Pancreas (tissue), 10 donors: ENCODE measurements around the gene SNCAIP. TPM values are rescaled to one million over a fixed set of nuclear protein-coding genes. Genes with fewer than 3 reads are reported as not detected.

Source experiments
- ATAC-seq, 4 donors: fragments of 200-7000 bp; cut with Tn5 transposase; one replicate each; pipeline versions ENCODE4 v1.8.0 to v1.9.1; 2020; ENCODE audit warnings: mild to moderate bottlenecking in 4 of 4, moderate library complexity in 4 of 4
- DNase-seq, 6 donors: peaks; one replicate each; pipeline ENCODE4 v3.0.0-alpha.2; 2020
- FAIRE-seq: peaks from 2 replicates; lab custom pipeline; 2012; peaks lifted over from hg19 to GRCh38; lab: Jason Lieb, UNC
- H3K27ac ChIP-seq, 4 donors: fragments of 200-600 bp; sonication (generic); 1 replicate in 3 of 4; 2 replicates in 1 of 4; pipeline versions ENCODE4 v1.5.0 to v1.8.0; 2020
- H3K27me3 ChIP-seq, 4 donors: fragments of 200-600 bp; one replicate each; pipeline ENCODE4 v1.8.0; 2021
- H3K36me3 ChIP-seq, 3 donors: fragments of 200-600 bp; sonication (generic) in 1 of 3; one replicate each; pipeline versions ENCODE4 v1.5.0 to v1.8.0; 2020 to 2021
- H3K4me1 ChIP-seq, 3 donors: fragments of 200-600 bp; one replicate each; pipeline ENCODE4 v1.8.0; 2021
- H3K4me3 ChIP-seq, 4 donors: fragments of 200-600 bp; sonication (generic) in 2 of 4; one replicate each; pipeline versions ENCODE4 v1.5.0 to v1.8.0; 2020 to 2021
- H3K9me3 ChIP-seq, 4 donors: fragments of 200-600 bp; one replicate each; pipeline ENCODE4 v1.8.0; 2021
- WGBS, 2 donors: extraction: QIAGEN DNeasy Blood & Tissue Kit; methylation state at CpG; one replicate each; pipeline ENCODE4 v1.1.7; 2013; 5-methylcytosine and 5-hydroxymethylcytosine counted together
- intact Hi-C, 3 donors: fragments of 100-400 bp; cut with DNase I; formaldehyde crosslinking; loops; one replicate each; pipeline versions ENCODE4 v1.11.1 to v1.14.2; 2022
- polyA plus RNA-seq, 2 donors: library from polyadenylated mRNA; stranded (reverse); fragments of 200-250 nt; gene quantifications; one replicate each; pipeline ENCODE4 v1.2.3, GENCODE V29; 2013
- total RNA-seq, 6 donors: library from RNA; stranded (reverse); fragmentation: NEBNext Ultra II Directional in 4 of 6; extraction: Animal tissue kit (Norgen Biotek cat#: 25700) in 4 of 6; gene quantifications; one replicate each; pipeline versions ENCODE4 v1.2.1 to v1.2.4, GENCODE V29; 2021 to 2023
- TF ChIP-seq, protein P1 (sequence below), 4 donors: fragments of 200-600 bp; sonication (generic) in 3 of 4; IDR thresholded peaks; one replicate each; pipeline versions ENCODE4 v1.5.0 to v1.8.0; 2021; ENCODE audit warnings: antibody characterized with exemption in 4 of 4
- donor health status: healthy with polysubstance abuse.
- donor health status: DM: no; HTN: no; CAD: no; lungs with moderate emphysema.
- donor health status: DM: no; HTN: no; CAD: no.
- donor health status: control.
- donor health status: control.
- donor health status: Bipolar disorder and iron deficiency.
- donor health status: DM: yes; HTN: yes; CAD: no.
- donor health status: DM: no; HTN: no; CAD: no.
- donor health status: DM: no; HTN: no; CAD: no.
- donor health status: DM: yes; HTN: yes; CAD: no.

SNCAIP gene
- total and polyA plus RNA-seq, 8 donors, result 0.03 to 1.1 (median 0.28) TPM; not detected in 1

DNA sequence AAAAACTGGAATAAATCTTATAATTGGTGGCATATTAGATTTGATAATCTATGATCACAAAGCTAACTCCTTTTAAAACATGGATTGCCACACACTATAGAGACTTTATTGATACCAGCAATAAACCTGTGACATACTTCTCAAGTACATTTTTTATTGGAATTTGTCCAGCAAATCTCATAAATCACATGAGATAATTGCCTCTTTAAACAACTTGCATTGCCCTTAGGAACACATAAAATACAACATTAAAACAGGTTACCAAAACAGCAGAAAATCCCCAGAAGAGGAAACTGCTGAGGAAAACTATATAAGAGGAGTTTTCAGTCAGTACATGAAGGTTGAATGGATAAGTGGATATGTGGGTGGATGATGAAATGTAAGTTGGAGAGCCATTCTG lies 124.6 kb downstream of the SNCAIP start:
- no peak overlapping the region for H3K4me3 ChIP-seq
- H3K36me3 ChIP-seq, result no peaks in the 10 kb centered on the region
- no peaks in the 10 kb centered on the region for H3K27me3 ChIP-seq
- FAIRE-seq (no peak), DNase-seq (no peak), ATAC-seq (no peak)
- H3K4me1 ChIP-seq, result no peaks in the 10 kb centered on the region
- no peak overlapping the region for H3K27ac ChIP-seq
- intact Hi-C loops, result no loop called here
- TF ChIP-seq, protein P1, sequence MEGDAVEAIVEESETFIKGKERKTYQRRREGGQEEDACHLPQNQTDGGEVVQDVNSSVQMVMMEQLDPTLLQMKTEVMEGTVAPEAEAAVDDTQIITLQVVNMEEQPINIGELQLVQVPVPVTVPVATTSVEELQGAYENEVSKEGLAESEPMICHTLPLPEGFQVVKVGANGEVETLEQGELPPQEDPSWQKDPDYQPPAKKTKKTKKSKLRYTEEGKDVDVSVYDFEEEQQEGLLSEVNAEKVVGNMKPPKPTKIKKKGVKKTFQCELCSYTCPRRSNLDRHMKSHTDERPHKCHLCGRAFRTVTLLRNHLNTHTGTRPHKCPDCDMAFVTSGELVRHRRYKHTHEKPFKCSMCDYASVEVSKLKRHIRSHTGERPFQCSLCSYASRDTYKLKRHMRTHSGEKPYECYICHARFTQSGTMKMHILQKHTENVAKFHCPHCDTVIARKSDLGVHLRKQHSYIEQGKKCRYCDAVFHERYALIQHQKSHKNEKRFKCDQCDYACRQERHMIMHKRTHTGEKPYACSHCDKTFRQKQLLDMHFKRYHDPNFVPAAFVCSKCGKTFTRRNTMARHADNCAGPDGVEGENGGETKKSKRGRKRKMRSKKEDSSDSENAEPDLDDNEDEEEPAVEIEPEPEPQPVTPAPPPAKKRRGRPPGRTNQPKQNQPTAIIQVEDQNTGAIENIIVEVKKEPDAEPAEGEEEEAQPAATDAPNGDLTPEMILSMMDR (IDR thresholded peaks at IDR 0.05), result no peak
- H3K9me3 ChIP-seq, result no peaks in the 10 kb centered on the region

- H3K27ac ChIP-seq, result no peak overlapping the region
- no peak overlapping the region for H3K4me3 ChIP-seq
- H3K9me3 ChIP-seq, result no peaks in the 10 kb centered on the region
- H3K36me3 ChIP-seq, result no peaks in the 10 kb centered on the region
- H3K27me3 ChIP-seq, result no peaks in the 10 kb centered on the region
- WGBS, 2 donors, result 86 to 88% methylated on average over 1 of the region's 1 CpG
- no peak for DNase-seq
- TF ChIP-seq, protein P1 (IDR thresholded peaks at IDR 0.05), result no peak
- ATAC-seq, result no peak
- FAIRE-seq, result no peak
- intact Hi-C loops, result no loop called here
- H3K4me1 ChIP-seq, result no peaks in the 10 kb centered on the region
Measured at GRCh38 chr5:122439645-122440044, 127.6 kb downstream of the SNCAIP start.

GRCh38 chr5:122442938-122443337 lies 130.9 kb downstream of the SNCAIP start:
- ATAC-seq, result no peak
- Histone ChIP-seq H3K9me3 (no peaks in the 10 kb centered on the region), H3K4me3 (no peak overlapping the region), H3K27me3 (no peaks in the 10 kb centered on the region), H3K4me1 (no peaks in the 10 kb centered on the region), H3K27ac (no peak overlapping the region), H3K36me3 (no peaks in the 10 kb centered on the region)
- 41 to 47% methylated on average over 1 of the region's 1 CpG for WGBS, 2 donors
- no peak for FAIRE-seq
- TF ChIP-seq, protein P1 (IDR thresholded peaks at IDR 0.05), result no peak
- intact Hi-C loops, result no loop called here
- no peak for DNase-seq

GRCh38 chr5:122444411-122444810 lies 132.4 kb downstream of the SNCAIP start:
- TF ChIP-seq, protein P1 (IDR thresholded peaks at IDR 0.05), result no peak
- H3K4me3 ChIP-seq, result no peak overlapping the region
- DNase-seq, result no peak
- 84 to 88% methylated on average over 5 of the region's 5 CpGs for WGBS, 2 donors
- ATAC-seq, result no peak
- no peaks in the 10 kb centered on the region for H3K27me3 ChIP-seq
- no peaks in the 10 kb centered on the region for H3K36me3 ChIP-seq
- no peak for FAIRE-seq
- H3K4me1 ChIP-seq, result no peaks in the 10 kb centered on the region
- intact Hi-C loops, result no loop called here
- no peaks in the 10 kb centered on the region for H3K9me3 ChIP-seq
- no peak overlapping the region for H3K27ac ChIP-seq

GRCh38 chr5:122445070-122445469 lies 133.0 kb downstream of the SNCAIP start:
- 65 to 76% methylated on average over 1 of the region's 1 CpG for WGBS, 2 donors
- H3K4me1 ChIP-seq, result no peaks in the 10 kb centered on the region
- ATAC-seq (no peak), FAIRE-seq (no peak), DNase-seq (no peak)
- no peaks in the 10 kb centered on the region for H3K36me3 ChIP-seq
- intact Hi-C loops, result no loop called here
- no peak overlapping the region for H3K27ac ChIP-seq
- TF ChIP-seq, protein P1 (IDR thresholded peaks at IDR 0.05), result no peak
- no peaks in the 10 kb centered on the region for H3K9me3 ChIP-seq
- no peak overlapping the region for H3K4me3 ChIP-seq
- H3K27me3 ChIP-seq, result no peaks in the 10 kb centered on the region
